ENCODE measurements around the gene USP6NL.

DNA sequence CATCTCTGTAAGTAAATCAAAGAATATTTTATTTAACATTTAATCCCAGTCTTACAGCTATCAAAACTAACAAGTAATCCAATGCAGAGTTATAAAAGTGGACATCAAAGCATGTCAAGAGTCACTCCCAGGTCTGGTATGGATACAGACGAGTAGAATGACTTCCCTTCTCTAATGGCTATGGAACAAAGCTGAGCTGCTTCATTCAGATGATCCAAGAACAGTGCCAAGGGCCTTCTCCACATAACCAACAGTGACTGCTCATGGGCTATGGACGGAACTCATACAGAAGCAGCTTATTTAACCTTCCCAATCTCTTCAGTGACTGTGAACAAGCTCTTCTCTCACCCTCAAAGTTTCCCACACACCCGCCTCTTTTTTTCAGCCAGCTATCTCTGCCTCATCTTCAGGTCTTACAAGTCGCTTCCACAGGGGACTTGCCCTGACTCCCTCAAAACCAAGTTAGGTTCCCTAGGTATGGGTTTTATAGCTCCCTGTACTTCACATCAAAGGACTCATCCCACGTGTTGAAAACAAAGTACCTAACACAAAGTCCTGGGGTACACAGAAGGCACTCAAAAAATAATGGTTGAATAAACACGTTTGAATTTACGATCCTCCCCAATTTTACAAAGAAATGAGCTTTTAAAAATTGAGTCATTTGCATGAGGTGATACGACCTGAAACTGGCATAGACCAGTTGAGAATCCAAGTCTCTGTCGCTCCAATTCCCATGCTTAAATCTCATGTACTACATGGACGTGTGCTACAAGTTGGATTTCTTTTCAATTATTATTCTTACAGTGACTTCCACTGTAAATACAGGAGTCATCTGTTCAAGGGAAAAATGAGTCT, 3.1 kb downstream of the USP6NL start:
- TF ChIP-seq POLR2A (IDR thresholded peaks at IDR 0.05; ENCODE audit: low read depth, low read length) (no peak), TAF1 (IDR thresholded peaks at IDR 0.05; ENCODE audit: borderline replicate concordance, low read depth, low read length) (no peak), POLR2AphosphoS5 (IDR thresholded peaks at IDR 0.05; ENCODE audit: low read depth, low read length) (no peak)

Measured in GM12892 (cell line).